HepG2 (cell line): Measurements from ENCODE around the gene EPB41L2.

Source experiments
- CTCF ChIP-seq: sonication (generic); formaldehyde crosslinking; IDR thresholded peaks from 2 replicates; pipeline ENCODE4 v1.5.0; 2020; ENCODE audit warnings: mild to moderate bottlenecking, missing genetic modification reagents, moderate library complexity
- EEA1 ChIP-seq: sonication (generic); formaldehyde crosslinking; IDR thresholded peaks from 2 replicates; pipeline ENCODE4 v1.5.1; 2020; ENCODE audit warnings: mild to moderate bottlenecking, missing genetic modification reagents, borderline replicate concordance
- GTF3A ChIP-seq: sonication (generic); formaldehyde crosslinking; conservative IDR thresholded peaks from 2 replicates; pipeline ENCODE4 v1.4.0; 2020; ENCODE audit warnings: mild to moderate bottlenecking, missing genetic modification reagents
- HDAC2 ChIP-seq: sonication (generic); formaldehyde crosslinking; IDR thresholded peaks from 2 replicates; pipeline ENCODE4 v1.4.0; 2020; ENCODE audit warnings: missing genetic modification reagents
- HDAC6 ChIP-seq: fragments of 200-600 bp; sonication (generic); IDR thresholded peaks from 2 replicates; pipeline ENCODE4 v1.7.0; 2017; ENCODE audit warnings: mild to moderate bottlenecking, antibody characterized with exemption, low read length, low read depth
- MTA3 ChIP-seq: sonication (generic); formaldehyde crosslinking; IDR thresholded peaks from 2 replicates; pipeline ENCODE4 v1.4.0; 2020; ENCODE audit warnings: missing genetic modification reagents
- POLR2AphosphoS5 ChIP-seq: IDR thresholded peaks from 2 replicates; pipeline ENCODE4 v1.6.1; 2012; ENCODE audit warnings: low read depth, low read length
- SMAD3 ChIP-seq: sonication (generic); formaldehyde crosslinking; IDR thresholded peaks from 2 replicates; pipeline ENCODE4 v1.4.0; 2020; ENCODE audit warnings: missing genetic modification reagents
- TAF1 ChIP-seq: sonication (generic); formaldehyde crosslinking; IDR thresholded peaks from 2 replicates; pipeline ENCODE4 v1.4.0; 2020; ENCODE audit warnings: missing genetic modification reagents
- ZNF775 ChIP-seq: sonication (generic); formaldehyde crosslinking; IDR thresholded peaks from 2 replicates; pipeline ENCODE4 v1.4.0; 2020; ENCODE audit warnings: missing genetic modification reagents, mild to moderate bottlenecking, moderate library complexity, borderline replicate concordance
- ZZZ3 ChIP-seq: sonication (generic); formaldehyde crosslinking; IDR thresholded peaks from 2 replicates; pipeline ENCODE4 v1.4.0; 2020; ENCODE audit warnings: missing genetic modification reagents, mild to moderate bottlenecking, borderline replicate concordance
- TF ChIP-seq, protein P1 (sequence below): sonication (generic); formaldehyde crosslinking; IDR thresholded peaks from 2 replicates; pipeline ENCODE4 v1.5.0; 2020; ENCODE audit warnings: mild to moderate bottlenecking, missing genetic modification reagents

- TF ChIP-seq POLR2AphosphoS5 = no peak
- no peak for TF ChIP-seq EEA1
- no peak for TF ChIP-seq HDAC6
- TF ChIP-seq CTCF (CRISPR knock-in tag) = no peak
- no peak for TF ChIP-seq SMAD3
- no peak for TF ChIP-seq ZZZ3 (CRISPR knock-in tag)
- TF ChIP-seq, protein P1, sequence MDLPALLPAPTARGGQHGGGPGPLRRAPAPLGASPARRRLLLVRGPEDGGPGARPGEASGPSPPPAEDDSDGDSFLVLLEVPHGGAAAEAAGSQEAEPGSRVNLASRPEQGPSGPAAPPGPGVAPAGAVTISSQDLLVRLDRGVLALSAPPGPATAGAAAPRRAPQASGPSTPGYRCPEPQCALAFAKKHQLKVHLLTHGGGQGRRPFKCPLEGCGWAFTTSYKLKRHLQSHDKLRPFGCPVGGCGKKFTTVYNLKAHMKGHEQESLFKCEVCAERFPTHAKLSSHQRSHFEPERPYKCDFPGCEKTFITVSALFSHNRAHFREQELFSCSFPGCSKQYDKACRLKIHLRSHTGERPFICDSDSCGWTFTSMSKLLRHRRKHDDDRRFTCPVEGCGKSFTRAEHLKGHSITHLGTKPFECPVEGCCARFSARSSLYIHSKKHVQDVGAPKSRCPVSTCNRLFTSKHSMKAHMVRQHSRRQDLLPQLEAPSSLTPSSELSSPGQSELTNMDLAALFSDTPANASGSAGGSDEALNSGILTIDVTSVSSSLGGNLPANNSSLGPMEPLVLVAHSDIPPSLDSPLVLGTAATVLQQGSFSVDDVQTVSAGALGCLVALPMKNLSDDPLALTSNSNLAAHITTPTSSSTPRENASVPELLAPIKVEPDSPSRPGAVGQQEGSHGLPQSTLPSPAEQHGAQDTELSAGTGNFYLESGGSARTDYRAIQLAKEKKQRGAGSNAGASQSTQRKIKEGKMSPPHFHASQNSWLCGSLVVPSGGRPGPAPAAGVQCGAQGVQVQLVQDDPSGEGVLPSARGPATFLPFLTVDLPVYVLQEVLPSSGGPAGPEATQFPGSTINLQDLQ (CRISPR knock-in tag) = no peak
- TF ChIP-seq HDAC2 (CRISPR knock-in tag) = no peak
- TF ChIP-seq MTA3 (CRISPR knock-in tag) = no peak
- no peak for TF ChIP-seq TAF1 (CRISPR knock-in tag)
- no peak for TF ChIP-seq GTF3A (CRISPR knock-in tag)
- no peak for TF ChIP-seq ZNF775 (CRISPR knock-in tag)
Observed at GRCh38 chr6:130959951-130960350, 103.1 kb downstream of the EPB41L2 start.
